HG02840 (cell line): ENCODE measurements around the gene TRPV5.

Experiments
- ATAC-seq: cut with Tn5 transposase; IDR thresholded peaks from one replicate; pipeline ENCODE4 v1.9.1; 2021; ENCODE audit warnings: mild to moderate bottlenecking, moderate library complexity, moderate number of reproducible peaks; ENCODE audit not compliant: unreplicated experiment, low FRiP score

Gene TRPV5

GRCh38 chr7:142941541-142941940 lies 8.0 kb upstream of the TRPV5 start:
- ATAC-seq, result no peak

GRCh38 chr7:142940966-142941535 lies 7.5 kb upstream of the TRPV5 start:
- no peak for ATAC-seq

- no peak for ATAC-seq
Measured at GRCh38 chr7:142939226-142939910, 5.8 kb upstream of the TRPV5 start, which contains the start of gene LLCFC1. Gene LLCFC1 (plus strand): TSS chr7:142939484. CDS start chr7:142939622, 138 bp downstream.

GRCh38 chr7:142938611-142939010 lies 5.1 kb upstream of the TRPV5 start:
- ATAC-seq, result no peak

GRCh38 chr7:142935941-142936565 lies 2.5 kb upstream of the TRPV5 start:
- no peak for ATAC-seq

GRCh38 chr7:142934056-142934455 lies 510 bp upstream of the TRPV5 start:
- ATAC-seq, result no peak

GRCh38 chr7:142933092-142933475 lies 462 bp downstream of the TRPV5 start:
- ATAC-seq, result no peak

- no peak for ATAC-seq
Measured at GRCh38 chr7:142932386-142933091, 1.0 kb downstream of the TRPV5 start.

- ATAC-seq, result no peak
Measured at GRCh38 chr7:142930126-142930730, 3.3 kb downstream of the TRPV5 start.

GRCh38 chr7:142927949-142928348 lies 5.6 kb downstream of the TRPV5 start:
- no peak for ATAC-seq

- ATAC-seq, result no peak
Measured at GRCh38 chr7:142927085-142927745, 6.3 kb downstream of the TRPV5 start.

GRCh38 chr7:142925413-142925812 lies 8.1 kb downstream of the TRPV5 start:
- no peak for ATAC-seq

GRCh38 chr7:142923391-142923790 lies 10.2 kb downstream of the TRPV5 start:
- ATAC-seq, result no peak

GRCh38 chr7:142919656-142920055 lies 13.9 kb downstream of the TRPV5 start:
- no peak for ATAC-seq

GRCh38 chr7:142918901-142919300 lies 14.6 kb downstream of the TRPV5 start:
- ATAC-seq, result no peak

- ATAC-seq, result no peak
Measured at GRCh38 chr7:142917447-142917846, 16.1 kb downstream of the TRPV5 start.

- no peak for ATAC-seq
Measured at GRCh38 chr7:142916508-142916907, 17.0 kb downstream of the TRPV5 start.

GRCh38 chr7:142915315-142915714 lies 18.2 kb downstream of the TRPV5 start:
- no peak for ATAC-seq

GRCh38 chr7:142914121-142914520 lies 19.4 kb downstream of the TRPV5 start:
- no peak for ATAC-seq

- ATAC-seq, result no peak
Measured at GRCh38 chr7:142913566-142913965, 20.0 kb downstream of the TRPV5 start.
